HL-60 (cell line): Measurements from ENCODE around the gene ZNF334.

Source experiments
- GABPA ChIP-seq: IDR thresholded peaks from 2 replicates; pipeline ENCODE4 v1.6.1; 2012; ENCODE audit warnings: low read depth
- POLR2AphosphoS5 ChIP-seq: IDR thresholded peaks from 2 replicates; pipeline ENCODE4 v1.6.1; 2012; ENCODE audit warnings: low read depth
- SPI1 ChIP-seq: IDR thresholded peaks from 2 replicates; pipeline ENCODE4 v1.6.1; 2012; ENCODE audit warnings: low read depth, mild to moderate bottlenecking, borderline replicate concordance
- TF ChIP-seq, protein P1 (sequence below): IDR thresholded peaks from one replicate; pipeline ENCODE4 v1.5.1; 2011; ENCODE audit warnings: low read length, control low read depth, inconsistent platforms; ENCODE audit not compliant: insufficient read depth
- TF ChIP-seq, protein P2 (sequence below): IDR thresholded peaks from 2 replicates; pipeline ENCODE4 v1.6.1; 2012; ENCODE audit warnings: low read depth; ENCODE audit not compliant: insufficient replicate concordance

DNA sequence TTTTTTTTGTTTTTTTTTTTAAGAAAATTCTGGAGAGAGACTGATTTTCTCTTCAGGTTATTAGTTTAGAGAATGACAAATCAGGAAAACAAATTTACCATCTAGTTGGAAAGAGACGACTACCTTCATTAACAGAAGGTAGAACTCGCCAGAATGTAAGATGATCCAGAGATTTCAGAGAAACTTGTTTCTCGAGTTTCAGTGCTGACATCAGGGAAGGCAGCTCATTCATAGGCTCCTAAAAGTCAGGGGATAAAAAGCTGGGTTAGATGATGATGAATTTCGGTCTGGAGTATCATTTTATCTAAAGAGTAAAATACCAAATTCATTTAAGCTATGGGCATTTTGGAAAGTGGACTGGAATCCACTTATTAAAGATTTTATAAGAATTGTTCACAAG is 27.9 kb downstream of the ZNF334 start:
- TF ChIP-seq POLR2AphosphoS5: no peak
- TF ChIP-seq, protein P1, sequence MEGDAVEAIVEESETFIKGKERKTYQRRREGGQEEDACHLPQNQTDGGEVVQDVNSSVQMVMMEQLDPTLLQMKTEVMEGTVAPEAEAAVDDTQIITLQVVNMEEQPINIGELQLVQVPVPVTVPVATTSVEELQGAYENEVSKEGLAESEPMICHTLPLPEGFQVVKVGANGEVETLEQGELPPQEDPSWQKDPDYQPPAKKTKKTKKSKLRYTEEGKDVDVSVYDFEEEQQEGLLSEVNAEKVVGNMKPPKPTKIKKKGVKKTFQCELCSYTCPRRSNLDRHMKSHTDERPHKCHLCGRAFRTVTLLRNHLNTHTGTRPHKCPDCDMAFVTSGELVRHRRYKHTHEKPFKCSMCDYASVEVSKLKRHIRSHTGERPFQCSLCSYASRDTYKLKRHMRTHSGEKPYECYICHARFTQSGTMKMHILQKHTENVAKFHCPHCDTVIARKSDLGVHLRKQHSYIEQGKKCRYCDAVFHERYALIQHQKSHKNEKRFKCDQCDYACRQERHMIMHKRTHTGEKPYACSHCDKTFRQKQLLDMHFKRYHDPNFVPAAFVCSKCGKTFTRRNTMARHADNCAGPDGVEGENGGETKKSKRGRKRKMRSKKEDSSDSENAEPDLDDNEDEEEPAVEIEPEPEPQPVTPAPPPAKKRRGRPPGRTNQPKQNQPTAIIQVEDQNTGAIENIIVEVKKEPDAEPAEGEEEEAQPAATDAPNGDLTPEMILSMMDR: no peak
- TF ChIP-seq GABPA: no peak
- TF ChIP-seq SPI1: no peak
- TF ChIP-seq, protein P2, sequence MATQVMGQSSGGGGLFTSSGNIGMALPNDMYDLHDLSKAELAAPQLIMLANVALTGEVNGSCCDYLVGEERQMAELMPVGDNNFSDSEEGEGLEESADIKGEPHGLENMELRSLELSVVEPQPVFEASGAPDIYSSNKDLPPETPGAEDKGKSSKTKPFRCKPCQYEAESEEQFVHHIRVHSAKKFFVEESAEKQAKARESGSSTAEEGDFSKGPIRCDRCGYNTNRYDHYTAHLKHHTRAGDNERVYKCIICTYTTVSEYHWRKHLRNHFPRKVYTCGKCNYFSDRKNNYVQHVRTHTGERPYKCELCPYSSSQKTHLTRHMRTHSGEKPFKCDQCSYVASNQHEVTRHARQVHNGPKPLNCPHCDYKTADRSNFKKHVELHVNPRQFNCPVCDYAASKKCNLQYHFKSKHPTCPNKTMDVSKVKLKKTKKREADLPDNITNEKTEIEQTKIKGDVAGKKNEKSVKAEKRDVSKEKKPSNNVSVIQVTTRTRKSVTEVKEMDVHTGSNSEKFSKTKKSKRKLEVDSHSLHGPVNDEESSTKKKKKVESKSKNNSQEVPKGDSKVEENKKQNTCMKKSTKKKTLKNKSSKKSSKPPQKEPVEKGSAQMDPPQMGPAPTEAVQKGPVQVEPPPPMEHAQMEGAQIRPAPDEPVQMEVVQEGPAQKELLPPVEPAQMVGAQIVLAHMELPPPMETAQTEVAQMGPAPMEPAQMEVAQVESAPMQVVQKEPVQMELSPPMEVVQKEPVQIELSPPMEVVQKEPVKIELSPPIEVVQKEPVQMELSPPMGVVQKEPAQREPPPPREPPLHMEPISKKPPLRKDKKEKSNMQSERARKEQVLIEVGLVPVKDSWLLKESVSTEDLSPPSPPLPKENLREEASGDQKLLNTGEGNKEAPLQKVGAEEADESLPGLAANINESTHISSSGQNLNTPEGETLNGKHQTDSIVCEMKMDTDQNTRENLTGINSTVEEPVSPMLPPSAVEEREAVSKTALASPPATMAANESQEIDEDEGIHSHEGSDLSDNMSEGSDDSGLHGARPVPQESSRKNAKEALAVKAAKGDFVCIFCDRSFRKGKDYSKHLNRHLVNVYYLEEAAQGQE: no peak
